AG08395 (cell line): ENCODE results near the gene PIK3R5.
"Not testable (repeated sequence)": the region's sequence is repeated elsewhere in the genome, so short reads cannot be mapped to it uniquely, and the experiment has no call there.

Source experiments
- DNase-seq: peaks from one replicate; pipeline ENCODE4 v3.0.0; 2012; ENCODE audit warnings: mixed read lengths, low spot score

Gene PIK3R5

GRCh38 chr17:8984225-8984624, 18.7 kb upstream of the PIK3R5 start:
- DNase-seq, result not testable (repeated sequence)

DNA sequence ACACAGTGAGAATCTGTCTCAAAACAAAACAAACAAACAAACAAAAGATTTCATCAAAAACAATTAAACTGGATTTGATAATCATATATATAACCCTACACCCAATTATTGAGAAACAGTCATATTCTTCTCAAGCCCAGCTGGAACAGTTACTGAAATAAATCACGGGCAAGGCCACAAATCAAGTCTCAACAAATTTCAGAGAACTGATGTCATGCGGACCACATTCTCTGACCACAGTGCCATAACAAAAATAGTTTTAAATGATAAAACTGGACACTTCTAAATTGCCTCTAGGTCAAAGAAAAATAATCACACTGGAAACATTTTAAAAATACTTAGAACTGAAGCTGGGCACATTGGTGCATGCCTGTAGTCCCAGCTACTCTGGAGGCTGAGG, 15.9 kb upstream of the PIK3R5 start:
- no peak for DNase-seq

DNA sequence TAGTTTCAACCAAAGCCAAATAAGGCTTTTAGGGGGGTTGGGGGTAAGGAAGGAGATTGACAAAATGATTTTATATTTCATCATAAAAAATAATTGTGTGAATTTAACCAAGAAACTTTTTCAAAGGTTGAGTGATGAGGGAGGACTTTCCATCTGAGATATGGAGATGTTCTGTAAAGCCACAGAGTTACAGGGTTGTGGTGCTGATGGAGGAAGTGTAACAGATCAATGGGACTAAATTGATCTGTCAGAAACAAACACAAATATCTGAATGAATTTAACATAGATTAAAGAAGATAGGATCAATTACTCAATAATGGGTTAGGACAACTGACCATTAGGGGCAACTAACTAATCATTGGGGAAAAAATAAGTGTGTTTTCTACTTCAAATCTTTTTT, 14.2 kb upstream of the PIK3R5 start:
- no peak for DNase-seq

GRCh38 chr17:8976638-8977037, 11.1 kb upstream of the PIK3R5 start:
- DNase-seq, result no peak

GRCh38 chr17:8975091-8975725, 9.7 kb upstream of the PIK3R5 start:
- DNase-seq, result no peak

- no peak for DNase-seq
Measured at GRCh38 chr17:8969901-8970300, 4.4 kb upstream of the PIK3R5 start.

DNA sequence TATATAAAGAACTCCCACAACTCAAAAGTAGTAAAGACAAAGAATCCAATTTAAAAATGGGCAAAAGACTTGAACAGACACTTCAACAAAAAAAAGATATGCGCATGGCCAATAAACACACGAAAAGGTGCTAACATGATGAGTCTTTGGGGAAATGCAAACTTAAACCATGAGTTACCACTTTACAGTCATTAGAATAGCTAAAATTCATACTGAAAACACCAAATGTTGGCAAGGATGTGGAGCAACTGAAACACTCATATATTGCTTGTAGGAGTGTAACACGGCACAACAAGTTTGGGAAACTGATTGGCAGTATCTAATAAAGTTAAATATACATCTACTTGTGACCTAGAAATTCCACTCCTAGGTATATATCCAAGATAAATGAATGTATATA, 3.0 kb upstream of the PIK3R5 start:
- DNase-seq, result no peak

GRCh38 chr17:8967861-8968260, 2.4 kb upstream of the PIK3R5 start:
- no peak for DNase-seq

GRCh38 chr17:8966926-8967325, 1.4 kb upstream of the PIK3R5 start:
- no peak for DNase-seq

DNA sequence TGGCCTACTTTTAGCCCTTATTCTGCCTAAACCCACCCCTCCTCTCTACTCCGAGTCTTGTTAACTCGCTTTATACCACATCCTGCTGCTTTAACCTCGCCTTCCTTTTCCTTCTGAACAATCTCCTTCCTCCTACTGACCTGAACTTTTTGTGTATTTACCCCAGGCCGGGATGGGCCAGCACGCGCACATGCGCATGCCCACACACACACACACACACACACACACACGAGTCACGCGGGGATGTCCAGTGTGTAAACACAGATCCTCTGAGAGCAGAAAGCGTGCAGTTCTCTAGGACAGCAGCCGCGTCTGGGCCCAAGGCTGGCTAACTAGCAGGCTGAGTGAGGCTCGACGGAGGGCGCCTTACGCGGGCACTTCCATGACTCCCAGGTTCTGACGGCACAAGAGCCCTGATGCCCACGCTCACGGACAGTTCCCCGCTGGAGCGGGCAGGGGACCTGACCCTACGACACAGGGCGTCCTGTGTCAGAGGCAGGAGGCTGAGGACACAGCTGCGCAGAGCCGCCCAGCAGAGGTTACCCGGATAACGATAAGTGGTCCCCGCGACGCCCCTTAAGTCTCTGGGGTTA, 610 bp downstream of the PIK3R5 start:
- no peak for DNase-seq

- no peak for DNase-seq
Measured at GRCh38 chr17:8963647-8964258, 1.8 kb downstream of the PIK3R5 start.

- DNase-seq, result no peak
Measured at GRCh38 chr17:8963014-8963413, 2.5 kb downstream of the PIK3R5 start.

- no peak for DNase-seq
Measured at GRCh38 chr17:8961829-8962228, 3.7 kb downstream of the PIK3R5 start.

- no peak for DNase-seq
Measured at GRCh38 chr17:8960325-8961140, 5.0 kb downstream of the PIK3R5 start.

- DNase-seq, result no peak
Measured at GRCh38 chr17:8959312-8959918, 6.1 kb downstream of the PIK3R5 start.

GRCh38 chr17:8957721-8958120, 7.8 kb downstream of the PIK3R5 start:
- no peak for DNase-seq

- DNase-seq, result no peak
Measured at GRCh38 chr17:8956465-8956902, 9.0 kb downstream of the PIK3R5 start.

DNA sequence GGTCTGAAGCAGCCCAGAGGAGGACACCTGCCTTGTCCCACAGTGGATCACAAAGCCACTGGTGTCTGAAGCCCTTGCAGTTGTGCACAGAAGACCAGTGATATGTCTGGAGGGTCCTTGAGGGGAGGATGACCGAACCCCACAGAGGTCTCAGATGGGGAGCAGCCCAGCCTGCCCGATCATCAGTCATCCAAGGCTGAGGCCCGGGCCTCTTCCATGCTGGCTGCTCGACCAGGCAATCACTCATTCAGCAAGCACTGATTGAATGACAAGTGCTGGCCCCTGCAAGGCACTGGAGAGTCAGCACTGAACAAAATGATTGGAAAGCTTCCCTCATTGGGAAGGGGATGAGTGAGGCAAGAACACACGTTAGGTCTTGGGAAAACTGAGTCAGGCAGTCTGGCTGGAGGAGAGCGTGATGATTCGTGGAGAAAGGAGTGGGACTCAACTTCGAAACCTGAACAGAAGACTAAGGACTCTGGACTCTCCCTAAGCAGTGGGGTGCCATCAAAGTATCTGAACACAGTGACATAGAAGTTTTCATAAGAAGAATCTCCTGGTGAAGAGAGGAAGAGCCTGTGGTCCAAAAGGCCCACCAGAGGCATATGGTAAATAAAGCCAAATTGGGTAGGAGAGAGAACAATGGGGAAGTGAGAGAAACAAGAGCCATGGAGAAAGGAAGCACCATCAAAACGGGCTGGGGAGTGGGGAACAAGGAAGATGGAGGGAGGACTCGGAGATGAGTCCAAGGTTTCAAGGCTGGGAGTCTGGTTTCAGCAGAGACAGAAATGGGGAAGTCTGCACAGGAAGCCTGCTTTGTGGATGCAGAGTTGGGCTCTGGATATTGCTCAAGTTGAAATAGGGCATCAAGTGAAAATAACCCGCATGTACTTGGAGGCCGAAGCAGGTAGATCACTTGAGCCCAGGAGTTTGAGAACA, 10.2 kb downstream of the PIK3R5 start:
- no peak for DNase-seq

DNA sequence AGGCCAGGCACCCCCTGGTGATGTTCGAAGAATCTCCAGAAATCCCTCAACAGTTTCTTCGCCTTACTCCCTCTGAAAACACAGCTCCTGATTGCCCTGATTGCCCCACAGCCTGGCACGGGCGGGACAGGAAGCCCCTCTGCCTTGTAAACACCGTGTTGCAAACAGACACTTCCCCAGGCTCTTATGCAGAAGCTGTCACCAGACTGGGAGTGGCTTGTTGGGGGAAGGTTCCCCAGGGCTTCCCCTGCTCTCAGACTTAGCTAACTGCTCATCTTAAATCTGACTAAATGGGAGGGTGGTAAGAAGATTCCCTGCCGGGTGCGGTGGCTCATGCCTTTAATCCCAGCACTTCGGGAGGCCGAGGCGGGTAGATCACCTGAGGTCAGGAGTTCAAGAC, 11.2 kb downstream of the PIK3R5 start:
- no peak for DNase-seq

- DNase-seq, result no peak
Measured at GRCh38 chr17:8953156-8953885, 12.2 kb downstream of the PIK3R5 start.

- DNase-seq, result no peak
Measured at GRCh38 chr17:8952191-8952590, 13.3 kb downstream of the PIK3R5 start.
